Left hindlimb (tissue), 1 donor: ENCODE results near the gene GRK1.
"Not testable (repeated sequence)": the region's sequence is repeated elsewhere in the genome, so short reads cannot be mapped to it uniquely, and the experiment has no call there.

Experiments used
- DNase-seq: peaks from one replicate; pipeline ENCODE4 v3.0.0-alpha.2; 2018

The GRK1 gene

GRCh38 chr13:113666951-113667701, at the start of gene GRK1:
Gene GRK1 (plus strand): TSS chr13:113667219. CDS start chr13:113667387, 168 bp downstream.
- DNase-seq, result peak; percentile 33

DNA sequence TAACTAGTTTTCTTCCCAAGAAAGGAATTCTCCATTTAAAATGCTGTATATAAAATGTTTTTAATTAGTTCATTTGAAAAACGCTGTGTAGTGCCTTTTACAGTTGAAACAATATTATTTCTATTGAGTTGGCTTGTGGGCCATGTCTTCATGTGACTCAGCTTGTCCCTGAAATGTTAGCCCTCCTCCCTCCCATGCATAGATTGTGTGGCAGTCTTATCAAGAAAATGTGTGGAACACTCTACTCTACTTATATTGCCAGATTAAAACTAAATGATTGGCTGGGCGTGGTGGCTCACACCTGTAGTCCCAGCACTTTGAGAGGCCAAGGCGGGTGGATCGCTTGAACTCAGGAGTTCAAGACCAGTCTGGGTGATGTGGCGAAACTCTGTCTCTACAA, 49.1 kb upstream of the GRK1 start:
- no peak for DNase-seq

- DNase-seq, result no peak
These were observed 48.6 kb upstream of the GRK1 start for GRCh38 chr13:113618455-113618854.

- no peak for DNase-seq
These were observed 46.8 kb upstream of the GRK1 start for GRCh38 chr13:113620036-113620796.

GRCh38 chr13:113621046-113621445, 46.0 kb upstream of the GRK1 start:
- no peak for DNase-seq

- DNase-seq, result not testable (repeated sequence)
These were observed 45.5 kb upstream of the GRK1 start for GRCh38 chr13:113621498-113621897.

- not testable (repeated sequence) for DNase-seq
These were observed 45.0 kb upstream of the GRK1 start for GRCh38 chr13:113621986-113622550.

GRCh38 chr13:113622791-113623490, 44.1 kb upstream of the GRK1 start:
- no peak for DNase-seq

DNA sequence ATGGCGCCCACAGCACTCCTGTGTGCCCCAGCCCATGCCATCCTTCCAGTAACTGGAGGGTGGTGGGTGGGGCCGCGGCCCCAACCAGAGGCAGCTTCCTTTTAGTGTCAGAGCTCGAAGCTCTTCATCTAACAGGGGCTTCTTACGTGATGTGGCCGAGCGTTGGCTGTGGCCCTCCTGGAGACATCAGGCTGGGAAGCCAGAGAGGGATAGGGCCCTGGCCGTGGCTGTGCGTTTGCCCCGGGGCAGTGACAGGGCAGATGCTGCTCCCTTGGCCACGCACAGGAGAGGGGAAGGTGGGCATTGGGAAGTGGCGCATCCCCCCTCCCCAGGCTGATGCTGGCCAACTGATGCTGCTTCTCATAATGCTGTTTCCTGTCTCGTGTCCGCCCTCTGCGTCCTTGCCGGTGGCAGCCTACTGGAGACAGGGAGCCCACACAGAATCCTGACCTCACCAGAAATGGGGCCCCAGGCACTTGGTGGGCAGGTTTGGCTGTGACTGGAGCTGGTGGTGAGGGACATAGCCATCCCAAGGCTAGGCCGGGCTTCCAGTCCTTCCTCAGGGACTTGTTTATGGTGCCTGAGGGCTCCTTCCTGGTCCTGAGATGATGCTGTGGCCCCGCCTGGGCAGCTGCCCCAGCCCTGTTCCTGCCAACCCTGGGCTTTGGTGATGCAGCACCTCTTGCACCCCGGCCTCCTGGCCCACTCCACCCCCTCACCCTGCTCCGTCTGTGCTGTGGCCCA, 43.4 kb upstream of the GRK1 start:
- peak; percentile 54 for DNase-seq

GRCh38 chr13:113624235-113624587, 42.8 kb upstream of the GRK1 start:
- no peak for DNase-seq

- not testable (repeated sequence) for DNase-seq
These were observed 42.2 kb upstream of the GRK1 start for GRCh38 chr13:113624640-113625304.

GRCh38 chr13:113625965-113626721, 40.9 kb upstream of the GRK1 start:
- DNase-seq, result no peak

GRCh38 chr13:113627136-113627535, 39.9 kb upstream of the GRK1 start:
- DNase-seq, result no peak

- peak; percentile 9 for DNase-seq
These were observed 38.4 kb upstream of the GRK1 start for GRCh38 chr13:113628291-113629270.

DNA sequence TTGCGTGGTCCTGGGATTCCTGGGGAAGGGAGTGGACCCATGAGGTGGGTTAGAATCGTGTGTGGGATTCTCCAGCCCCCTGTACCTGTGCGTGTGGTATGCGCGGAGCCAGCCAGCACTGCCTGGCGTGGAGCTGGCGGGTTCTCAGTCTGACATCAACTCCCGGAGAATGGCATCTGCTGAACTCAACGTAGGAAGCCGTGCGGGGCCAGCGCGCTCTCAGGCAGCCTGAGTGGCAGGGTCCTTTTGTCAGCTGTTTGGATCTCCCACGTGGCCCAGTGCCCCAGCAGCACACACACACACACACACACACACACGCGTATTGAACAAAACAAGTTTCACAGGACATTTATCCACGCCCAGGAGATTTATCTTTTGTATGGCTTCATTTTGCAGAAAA, 37.2 kb upstream of the GRK1 start:
- peak; percentile 25 for DNase-seq

DNA sequence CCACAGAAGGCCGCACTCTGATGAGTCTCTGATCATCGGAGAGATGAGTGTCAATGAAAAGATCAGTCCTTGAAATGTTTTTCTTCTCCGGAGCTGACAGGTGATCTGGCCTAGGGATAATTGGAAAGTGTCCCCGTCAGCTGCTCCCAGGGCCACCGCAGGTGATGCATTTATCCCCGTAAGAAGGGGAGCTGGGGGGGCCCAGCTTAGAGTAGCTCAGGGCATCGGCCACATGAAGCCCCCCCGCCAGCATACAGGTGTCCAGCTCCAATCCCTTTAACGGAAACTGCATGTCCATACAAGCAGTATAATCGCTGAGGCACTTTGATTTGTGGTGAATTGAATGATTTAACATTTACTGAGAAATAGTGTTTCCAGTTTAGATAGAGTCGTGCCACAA, 36.7 kb upstream of the GRK1 start:
- no peak for DNase-seq

GRCh38 chr13:113630804-113631203, 36.2 kb upstream of the GRK1 start:
- DNase-seq, result peak; percentile 23

DNA sequence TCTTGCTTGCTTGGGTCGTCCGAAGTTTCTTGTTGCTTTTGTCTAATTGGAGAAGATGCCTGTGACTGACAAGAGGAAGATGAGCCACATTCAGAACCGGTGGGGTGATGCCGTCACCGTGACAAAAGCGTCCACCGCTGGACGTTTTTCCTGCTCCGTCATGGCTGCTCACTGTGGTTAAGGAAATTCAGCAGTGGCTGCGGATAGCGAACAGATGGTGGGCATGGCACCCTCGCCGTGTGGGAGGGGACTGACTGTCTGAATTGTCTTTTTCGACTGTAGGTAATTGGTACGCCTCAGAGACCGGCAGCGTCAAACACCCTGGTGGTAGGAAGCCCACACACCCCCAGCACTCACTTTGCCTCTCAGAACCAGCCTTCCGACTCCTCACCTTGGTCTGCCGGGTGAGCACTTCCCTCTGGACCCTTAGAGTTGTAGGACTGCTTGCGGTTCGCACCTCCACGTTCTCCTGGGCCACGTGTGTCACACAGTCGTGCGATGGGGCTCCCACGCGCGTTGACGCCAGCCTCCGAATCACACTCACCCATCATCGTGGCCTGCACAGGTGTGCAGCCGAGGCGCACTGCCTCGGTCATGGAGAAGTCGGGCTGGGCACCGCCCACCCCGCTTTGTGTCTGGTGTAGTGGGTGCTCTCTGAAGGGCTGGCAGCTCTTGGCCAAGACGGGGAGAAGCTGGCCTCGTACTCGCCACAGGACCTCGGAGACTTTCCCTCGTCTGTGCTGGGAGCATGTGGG, 35.5 kb upstream of the GRK1 start:
- DNase-seq, result peak; percentile 27
